Measurements from ENCODE around the gene DYRK1B.
"Not testable (repeated sequence)": the region's sequence is repeated elsewhere in the genome, so short reads cannot be mapped to it uniquely, and the experiment has no call there.

Gene DYRK1B

DNA sequence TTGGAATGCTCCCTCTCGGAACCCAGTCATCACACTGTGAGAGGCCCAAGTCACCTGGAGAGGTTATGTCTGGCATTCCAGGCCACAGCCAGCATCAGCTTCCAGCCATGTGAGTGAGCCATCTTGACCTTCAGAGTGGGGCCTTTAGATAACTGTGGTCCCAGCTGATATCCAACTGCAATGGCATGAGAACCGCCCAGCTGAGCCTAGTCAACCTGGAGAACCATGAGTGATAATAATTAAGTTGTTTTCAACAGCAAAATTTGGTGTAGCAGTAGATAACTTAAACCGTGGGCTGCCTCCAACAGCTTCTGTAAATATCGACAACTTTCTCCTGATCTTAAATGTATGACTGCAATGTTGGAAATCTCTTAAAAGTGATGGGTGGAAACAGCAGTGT lies 24.6 kb downstream of the DYRK1B start:
- no peak overlapping the region for H3K4me3 ChIP-seq (ENCODE audit: low read length)
- TF ChIP-seq CTCF (IDR thresholded peaks at IDR 0.05; ENCODE audit: insufficient read depth, low read depth, low read length, missing control alignments): no peak
- DNase-seq (ENCODE audit: low read depth): no peak

GRCh38 chr19:39808688-39809087 lies 25.3 kb downstream of the DYRK1B start:
- not testable (repeated sequence) for H3K4me3 ChIP-seq (ENCODE audit: low read length); DNase-seq (ENCODE audit: low read depth)

- H3K4me3 ChIP-seq (ENCODE audit: low read length): no peak overlapping the region
- no peak for DNase-seq (ENCODE audit: low read depth)
- TF ChIP-seq CTCF (IDR thresholded peaks at IDR 0.05; ENCODE audit: insufficient read depth, low read depth, low read length, missing control alignments): no peak
Measured at GRCh38 chr19:39807846-39808364, 26.1 kb downstream of the DYRK1B start.

GRCh38 chr19:39805104-39805503 lies 28.9 kb downstream of the DYRK1B start:
- H3K4me3 ChIP-seq (ENCODE audit: low read length): no peak overlapping the region
- TF ChIP-seq CTCF (IDR thresholded peaks at IDR 0.05; ENCODE audit: insufficient read depth, low read depth, low read length, missing control alignments): no peak
- no peak for DNase-seq (ENCODE audit: low read depth)

DNA sequence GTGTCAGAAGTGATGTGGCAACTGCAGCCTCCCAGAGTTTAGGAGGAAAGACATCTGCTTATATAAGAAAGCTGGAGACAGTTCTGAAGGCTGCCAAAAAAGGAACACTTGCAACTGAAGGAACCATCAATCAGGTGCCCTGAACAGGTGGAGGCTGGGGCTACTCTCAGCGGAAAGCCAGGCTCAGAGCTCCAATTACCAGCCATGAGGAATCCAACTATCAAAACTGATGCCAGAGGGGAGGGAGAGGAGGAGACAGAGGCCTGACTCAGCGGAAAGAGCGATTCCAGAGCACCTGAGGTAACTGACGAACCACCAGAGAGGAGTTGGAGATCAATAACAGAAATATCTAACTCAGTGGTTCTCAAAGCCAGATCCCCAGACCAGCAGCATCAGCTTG lies 31.0 kb downstream of the DYRK1B start:
- no peak for TF ChIP-seq CTCF (IDR thresholded peaks at IDR 0.05; ENCODE audit: insufficient read depth, low read depth, low read length, missing control alignments)
- H3K4me3 ChIP-seq (ENCODE audit: low read length): no peak overlapping the region
- DNase-seq (ENCODE audit: low read depth): peak; percentile 15

DNA sequence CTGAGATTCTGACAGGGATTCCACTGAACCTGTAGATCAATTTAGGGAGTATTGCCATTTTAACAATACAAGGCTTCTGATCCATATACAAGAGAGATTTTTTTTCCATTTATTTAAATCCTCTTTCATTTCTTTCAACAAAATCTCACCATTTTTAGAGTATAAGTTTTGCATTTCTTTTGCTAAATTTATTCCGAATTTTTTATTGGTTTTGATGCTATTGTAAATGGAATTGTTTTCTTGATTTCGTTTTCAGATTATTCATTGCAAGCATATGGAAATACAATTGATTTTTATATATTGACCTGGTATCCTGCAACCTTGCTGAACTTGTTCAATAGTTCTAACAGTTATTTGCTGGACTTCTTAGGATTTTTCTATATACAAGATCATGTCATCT lies 36.9 kb downstream of the DYRK1B start:
- no peak for DNase-seq (ENCODE audit: low read depth)
- no peak overlapping the region for H3K4me3 ChIP-seq (ENCODE audit: low read length)
- TF ChIP-seq CTCF (IDR thresholded peaks at IDR 0.05; ENCODE audit: insufficient read depth, low read depth, low read length, missing control alignments): no peak

DNA sequence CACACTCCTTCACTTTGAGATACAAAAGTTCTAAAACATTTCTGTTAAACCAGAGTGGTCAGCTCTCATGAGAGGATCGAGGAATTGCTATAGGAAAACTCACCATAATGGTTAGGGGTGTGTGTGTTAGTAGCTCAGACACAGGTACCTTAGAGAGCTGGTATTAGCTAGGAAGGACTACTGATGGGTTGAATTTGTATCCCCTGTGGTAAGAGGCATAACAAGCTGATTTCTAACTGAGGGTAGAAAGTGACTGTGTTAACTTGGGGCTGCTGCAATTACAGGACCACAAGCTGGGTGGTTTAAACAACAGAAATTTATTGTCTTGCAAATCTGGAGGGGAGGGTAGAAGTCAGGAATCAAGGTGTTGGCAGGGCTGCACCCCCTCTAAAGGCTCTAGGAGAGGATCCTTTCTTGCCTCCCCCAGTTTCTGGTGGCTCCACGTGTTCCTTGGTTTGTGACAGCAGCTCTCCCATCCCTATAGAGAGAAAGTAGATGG lies 37.9 kb downstream of the DYRK1B start:
- DNase-seq (ENCODE audit: low read depth): no peak
- TF ChIP-seq CTCF (IDR thresholded peaks at IDR 0.05; ENCODE audit: insufficient read depth, low read depth, low read length, missing control alignments): no peak
- H3K4me3 ChIP-seq (ENCODE audit: low read length): no peak overlapping the region
